Left ventricle myocardium superior (tissue), 1 donor: ENCODE results near the gene CAMK2A. TPM values are rescaled to one million over a fixed set of nuclear protein-coding genes. Genes with fewer than 3 reads are reported as not detected.

Source experiments
- ATAC-seq: fragments of 200-7000 bp; cut with Tn5 transposase; one replicate; pipeline ENCODE4 v1.9.1; 2020; ENCODE audit warnings: mild to moderate bottlenecking, moderate library complexity
- DNase-seq: peaks from one replicate; pipeline ENCODE4 v3.0.0-alpha.2; 2020
- intact Hi-C: fragments of 100-400 bp; cut with micrococcal nuclease; formaldehyde crosslinking; loops from one replicate; pipeline ENCODE4 v1.11.0; 2022
- total RNA-seq: library from RNA; stranded (reverse); fragmentation: NEBNext Ultra II Directional; extraction: Animal tissue kit (Norgen Biotek cat#: 25700); gene quantifications from one replicate; pipeline ENCODE4 v1.2.1, GENCODE V29; 2021
- donor health status: DM: no; HTN: yes; CAD: no; lungs with severe emphysema.

Gene CAMK2A
- total RNA-seq, 1 donor from 2014 or later, result 16.6 TPM

- ATAC-seq, result no peak
- intact Hi-C loops, result no loop called here
- DNase-seq, result no peak
Measured at GRCh38 chr5:150227036-150227435, 62.5 kb downstream of the CAMK2A start.

- intact Hi-C loops, result no loop called here
- ATAC-seq (no peak), DNase-seq (no peak)
Measured at GRCh38 chr5:150224483-150225027, 65.0 kb downstream of the CAMK2A start.

- DNase-seq (no peak), ATAC-seq (no peak)
- intact Hi-C loops, result no loop called here
Measured at GRCh38 chr5:150223474-150223873, 66.1 kb downstream of the CAMK2A start.

- intact Hi-C loops, result no loop called here
- no peak for DNase-seq
- no peak for ATAC-seq
Measured at GRCh38 chr5:150222906-150223305, 66.7 kb downstream of the CAMK2A start.

- DNase-seq, result no peak
- ATAC-seq, result no peak
- intact Hi-C loops, result no loop called here
Measured at GRCh38 chr5:150221471-150221870, 68.1 kb downstream of the CAMK2A start.

GRCh38 chr5:150219861-150220260 lies 69.7 kb downstream of the CAMK2A start:
- intact Hi-C loops, result loop anchor here (5.0 kb wide), 1 partner anchor 58 kb away; no protein-coding TSS in a partner anchor
- no peak for DNase-seq
- ATAC-seq, result no peak

- intact Hi-C loops, result loop anchor here (5.0 kb wide), 1 partner anchor 57 kb away; no protein-coding TSS in a partner anchor
- DNase-seq (no peak), ATAC-seq (no peak)
Measured at GRCh38 chr5:150219142-150219541, 70.4 kb downstream of the CAMK2A start.

- intact Hi-C loops, result loop anchor here (5.0 kb wide), 1 partner anchor 56 kb away; no protein-coding TSS in a partner anchor
- no peak for DNase-seq
- ATAC-seq, result no peak
Measured at GRCh38 chr5:150218693-150219035, 70.9 kb downstream of the CAMK2A start.

- intact Hi-C loops, result loop anchor here (5.0 kb wide), 1 partner anchor 56 kb away; no protein-coding TSS in a partner anchor
- DNase-seq, result peak; percentile 85
- peak; percentile 86 for ATAC-seq
Measured at GRCh38 chr5:150217873-150218692, 71.5 kb downstream of the CAMK2A start.

GRCh38 chr5:150217038-150217437 lies 72.5 kb downstream of the CAMK2A start:
- intact Hi-C loops, result loop anchor here (5.0 kb wide), 1 partner anchor 55 kb away; no protein-coding TSS in a partner anchor
- DNase-seq, result no peak
- no peak for ATAC-seq

GRCh38 chr5:150215979-150216944 lies 73.3 kb downstream of the CAMK2A start:
- intact Hi-C loops, result loop anchor here (5.0 kb wide), 1 partner anchor 54 kb away; no protein-coding TSS in a partner anchor
- ATAC-seq, result no peak
- no peak for DNase-seq

GRCh38 chr5:150214289-150214688 lies 75.3 kb downstream of the CAMK2A start:
- peak; percentile 44 for ATAC-seq
- DNase-seq, result peak; percentile 64
- intact Hi-C loops, result no loop called here

GRCh38 chr5:150213530-150213929 lies 76.0 kb downstream of the CAMK2A start:
- ATAC-seq (peak; percentile 32), DNase-seq (no peak)
- intact Hi-C loops, result no loop called here

GRCh38 chr5:150211156-150212030 lies 78.2 kb downstream of the CAMK2A start:
- intact Hi-C loops, result no loop called here
- ATAC-seq (no peak), DNase-seq (no peak)

- intact Hi-C loops, result no loop called here
- DNase-seq (no peak), ATAC-seq (no peak)
Measured at GRCh38 chr5:150210644-150211043, 78.9 kb downstream of the CAMK2A start.

GRCh38 chr5:150209099-150209635 lies 80.4 kb downstream of the CAMK2A start:
- DNase-seq (no peak), ATAC-seq (no peak)
- intact Hi-C loops, result no loop called here

- ATAC-seq (peak; percentile 24), DNase-seq (no peak)
- intact Hi-C loops, result no loop called here
Measured at GRCh38 chr5:150208187-150209098, 81.1 kb downstream of the CAMK2A start.
